IMR-90 (cell line): ENCODE results near the gene BEX2. TPM values are rescaled to one million over a fixed set of nuclear protein-coding genes. Genes with fewer than 3 reads are reported as not detected.
A peak's percentile ranks its signal among the peaks of the same experiment; 100 is the strongest.

Source experiments
- ATAC-seq: fragments of 200-7000 bp; cut with Tn5 transposase; 2 replicates; pipeline ENCODE4 v1.9.1; 2020; ENCODE audit warnings: low read depth, mild to moderate bottlenecking, moderate library complexity
- BruUV-seq: library from RNA; stranded (reverse); fragments of 400-500 nt; replicated peaks from 2 replicates; lab custom pipeline; 2021; lab: Mats Ljungman, UMichigan
- CTCF ChIA-PET: fragments of 300-600 bp; formaldehyde crosslinking; extraction: SDS; loops from one replicate; lab custom pipeline; 2021; ENCODE audit warnings: antibody characterized with exemption; lab: Yijun Ruan, JAX
- POLR2A ChIA-PET: fragments of 300-600 bp; sonication (Branson Sonifier 250); formaldehyde crosslinking; loops from one replicate; lab custom pipeline; 2022; ENCODE audit warnings: antibody characterized with exemption; ENCODE audit not compliant: unreplicated experiment; lab: Charles Lee
- DNase-seq: peaks from one replicate; pipeline ENCODE4 v3.0.0; 2013
- H2AFZ ChIP-seq: replicated peaks from 2 replicates; pipeline ENCODE3; 2013; ENCODE audit warnings: low read length, mild to moderate bottlenecking; ENCODE audit not compliant: poor library complexity
- H2AK5ac ChIP-seq: 2 replicates; pipeline ENCODE4 v1.6.1; 2013; ENCODE audit warnings: low read depth, low read length, inconsistent platforms
- H2AK9ac ChIP-seq: replicated peaks from 2 replicates; pipeline ENCODE3; 2013; ENCODE audit warnings: mild to moderate bottlenecking, low read depth, low read length, moderate library complexity; ENCODE audit not compliant: poor library complexity
- H2BK120ac ChIP-seq: 2 replicates; pipeline ENCODE4 v1.6.1; 2013; ENCODE audit warnings: low read depth, low read length, inconsistent platforms
- H2BK15ac ChIP-seq: 3 replicates; pipeline ENCODE4 v1.6.1; 2013; ENCODE audit warnings: low read depth, low read length, inconsistent platforms
- H2BK20ac ChIP-seq: 2 replicates; pipeline ENCODE4 v1.6.1; 2013; ENCODE audit warnings: low read depth, mild to moderate bottlenecking, inconsistent platforms, low read length, moderate library complexity
- H2BK5ac ChIP-seq: 2 replicates; pipeline ENCODE4 v1.6.1; 2013; ENCODE audit warnings: mild to moderate bottlenecking, low read depth, low read length, inconsistent platforms; ENCODE audit not compliant: poor library complexity, severe bottlenecking
- H3K14ac ChIP-seq: replicated peaks from 2 replicates; pipeline ENCODE4 v1.6.1; 2013; ENCODE audit warnings: low read depth, low read length, inconsistent platforms
- H3K18ac ChIP-seq: 2 replicates; pipeline ENCODE4 v1.6.1; 2013; ENCODE audit warnings: low read depth, low read length, control low read depth
- H3K23ac ChIP-seq: 2 replicates; pipeline ENCODE4 v1.6.1; 2013; ENCODE audit warnings: low read depth, low read length, inconsistent platforms
- H3K27ac ChIP-seq: 2 replicates; pipeline ENCODE4 v1.5.1; 2013; ENCODE audit warnings: mild to moderate bottlenecking, control low read depth, low read length; ENCODE audit not compliant: insufficient read depth
- H3K27me3 ChIP-seq: 2 replicates; pipeline ENCODE4 v1.6.1; 2013; ENCODE audit warnings: low read length; ENCODE audit not compliant: control insufficient read depth, insufficient read depth
- H3K36me3 ChIP-seq: 2 replicates; pipeline ENCODE4 v1.6.1; 2013; ENCODE audit warnings: low read length, mixed read lengths; ENCODE audit not compliant: control insufficient read depth, insufficient read depth
- H3K4ac ChIP-seq: 2 replicates; pipeline ENCODE4 v1.6.1; 2013; ENCODE audit warnings: low read depth, low read length, inconsistent platforms
- H3K4me1 ChIP-seq: 2 replicates; pipeline ENCODE4 v1.6.1; 2013; ENCODE audit warnings: low read length, mixed read lengths; ENCODE audit not compliant: control insufficient read depth, insufficient read depth
- H3K4me2 ChIP-seq: 2 replicates; pipeline ENCODE4 v1.6.1; 2013; ENCODE audit warnings: low read depth, mild to moderate bottlenecking, control low read depth, low read length, moderate library complexity
- H3K4me3 ChIP-seq: 2 replicates; pipeline ENCODE4 v1.5.1; 2013; ENCODE audit warnings: low read depth, mild to moderate bottlenecking, control low read depth, low read length, moderate library complexity; ENCODE audit not compliant: insufficient read depth
- H3K56ac ChIP-seq: 2 replicates; pipeline ENCODE4 v1.6.1; 2013; ENCODE audit warnings: low read length, inconsistent platforms; ENCODE audit not compliant: insufficient read depth; ENCODE audit errors: extremely low read depth
- H3K79me1 ChIP-seq, 2 experiments: 2 replicates each; pipeline ENCODE4 v1.6.1; 2013; ENCODE audit warnings: low read length in 2 of 2, inconsistent platforms in 1 of 2, low read depth in 1 of 2
- H3K9ac ChIP-seq: 2 replicates; pipeline ENCODE4 v1.6.1; 2013; ENCODE audit warnings: low read depth, low read length, control low read depth
- H3K9me1 ChIP-seq: 2 replicates; pipeline ENCODE4 v1.6.1; 2013; ENCODE audit warnings: low read length, inconsistent platforms; ENCODE audit not compliant: insufficient read depth
- H3K9me3 ChIP-seq: 2 replicates; pipeline ENCODE4 v1.6.1; 2013; ENCODE audit warnings: low read length; ENCODE audit not compliant: control insufficient read depth, insufficient read depth
- H4K20me1 ChIP-seq: 2 replicates; pipeline ENCODE4 v1.6.1; 2013; ENCODE audit warnings: low read length, inconsistent platforms; ENCODE audit not compliant: insufficient read depth
- H4K5ac ChIP-seq: 2 replicates; pipeline ENCODE4 v1.6.1; 2013; ENCODE audit warnings: mild to moderate bottlenecking, low read depth, low read length, control low read depth
- H4K8ac ChIP-seq, 2 experiments: 2 replicates each; pipeline ENCODE4 v1.6.1; 2013; ENCODE audit warnings: low read depth in 2 of 2, low read length in 2 of 2, control low read depth in 1 of 2, inconsistent platforms in 1 of 2
- H4K91ac ChIP-seq: 2 replicates; pipeline ENCODE4 v1.6.1; 2013; ENCODE audit warnings: low read depth, low read length, inconsistent platforms; ENCODE audit not compliant: insufficient read depth
- CEBPB ChIP-seq: IDR thresholded peaks from 2 replicates; pipeline ENCODE4 v1.6.1; 2012; ENCODE audit warnings: low read depth, low read length, improper control_type of control experiment
- CTCF ChIP-seq: conservative IDR thresholded peaks from 2 replicates; pipeline ENCODE4 v1.5.1; 2012; ENCODE audit warnings: mild to moderate bottlenecking, low read depth, low read length, improper control_type of control experiment
- MAZ ChIP-seq: IDR thresholded peaks from 2 replicates; pipeline ENCODE4 v1.6.1; 2012; ENCODE audit warnings: low read depth, mild to moderate bottlenecking, low read length, improper control_type of control experiment, moderate library complexity, borderline replicate concordance
- MXI1 ChIP-seq: IDR thresholded peaks from 2 replicates; pipeline ENCODE4 v1.6.1; 2012; ENCODE audit warnings: low read depth, mild to moderate bottlenecking, low read length, moderate library complexity, borderline replicate concordance
- NFE2L2 ChIP-seq: fragments of 150-350 bp; IDR thresholded peaks from 2 replicates; pipeline ENCODE4 v1.6.1; 2016; ENCODE audit warnings: low read depth, mild to moderate bottlenecking, low read length
- RAD21 ChIP-seq: IDR thresholded peaks from 2 replicates; pipeline ENCODE4 v1.6.1; 2012; ENCODE audit warnings: low read length, improper control_type of control experiment
- RFX5 ChIP-seq: IDR thresholded peaks from 2 replicates; pipeline ENCODE4 v1.8.0; 2012; ENCODE audit warnings: low read depth, mild to moderate bottlenecking, low read length, moderate library complexity
- USF2 ChIP-seq: fragments of 150-350 bp; IDR thresholded peaks from 2 replicates; pipeline ENCODE4 v1.6.1; 2017; ENCODE audit warnings: mild to moderate bottlenecking, antibody characterized with exemption, low read length, low read depth
- WGBS, 2 experiments: methylation state at CpG; one replicate each; pipeline versions ENCODE4 v1.1.5 to v1.1.7; 2013; ENCODE audit warnings: missing lambda C conversion rate in 2 of 2; ENCODE audit not compliant: insufficient read length in 1 of 2; ENCODE audit errors: extremely low coverage in 2 of 2; 5-methylcytosine and 5-hydroxymethylcytosine counted together
- dilution Hi-C: fragments of 300-500 bp; cut with HindIII; formaldehyde crosslinking; loops from one replicate; pipeline ENCODE4 v1.14.3; 2018; ENCODE audit warnings: low sequenced_read_pairs; ENCODE audit not compliant: unreplicated experiment
- in situ Hi-C: fragments of 300-500 bp; cut with MboI; formaldehyde crosslinking; loops from 3 replicates; pipeline ENCODE4 v1.14.3; 2019; ENCODE audit warnings: low sequenced_read_pairs, inconsistent platforms, mixed read lengths
- intact Hi-C: fragments of 100-400 bp; cut with micrococcal nuclease; formaldehyde crosslinking; loops from 2 replicates; pipeline ENCODE4 v1.10.0; 2022
- polyA plus RNA-seq, 3 experiments: library from polyadenylated mRNA; depleted of rRNA; stranded (reverse); fragments of >200 nt; gene quantifications; 2 replicates each; pipeline ENCODE4 v1.2.3, GENCODE V29; 2012; ENCODE audit warnings: low replicate concordance in 1 of 3
- total RNA-seq: library from RNA; depleted of rRNA; stranded (reverse); fragments of >200 nt; gene quantifications from 2 replicates; pipeline ENCODE4 v1.2.3, GENCODE V29; 2012

BEX2 gene
- total and polyA plus RNA-seq, 2 of the 4 experiments (the other 2 are of a cell fraction) = 0.19 TPM; not detected in 1

GRCh38 chrX:103360092-103360491 is 49.3 kb upstream of the BEX2 start:
- no CpG with 5 or more reads among the region's 2 CpGs for WGBS, 2 experiments
- H4K91ac ChIP-seq = peak overlapping the region; percentile 74; the same call in 1 of the 2 replicates
- dilution Hi-C loops (no loop called here), intact Hi-C loops (no loop called here), in situ Hi-C loops (no loop called here)
- H4K8ac ChIP-seq = no peak overlapping the region
- no peak for TF ChIP-seq CTCF
- no peak for TF ChIP-seq RAD21
- TF ChIP-seq USF2 = no peak
- TF ChIP-seq RFX5 = no peak
- no peak for TF ChIP-seq MXI1
- no peak for TF ChIP-seq CEBPB
- TF ChIP-seq MAZ = no peak
- no peak for TF ChIP-seq NFE2L2
- H3K27me3 ChIP-seq = no peaks in the 10 kb centered on the region
- no peak overlapping the region for H2BK20ac ChIP-seq
- no peak overlapping the region for H3K4me3 ChIP-seq
- H3K27ac ChIP-seq = peak overlapping the region; percentile 12; the same call in 1 of the 2 replicates
- H2BK15ac ChIP-seq = no peak overlapping the region
- H4K5ac ChIP-seq = no peak overlapping the region
- POLR2A ChIA-PET = no interaction called here
- no peaks in the 10 kb centered on the region for H4K20me1 ChIP-seq
- 0 out of 4 replicates have a peak, but pooled peaks cover 0 to 6% of the 10 kb centered on the region in 2 experiments for H3K79me1 ChIP-seq
- peak overlapping the region; percentile 7 for H2BK5ac ChIP-seq
- H3K56ac ChIP-seq = no peak overlapping the region
- no peaks in the 10 kb centered on the region; the same call in 1 of the 2 replicates for H3K9me1 ChIP-seq
- no peak for ATAC-seq
- CTCF ChIA-PET = interaction anchor here (1.5 kb wide), 1 partner anchor 50 kb away, joined by 3 read pairs; no protein-coding TSS in a partner anchor
- peak overlapping the region; percentile 33 for H2AK9ac ChIP-seq
- H3K4me1 ChIP-seq = peaks cover 5% of the 10 kb centered on the region; the same call in 1 of the 2 replicates
- 0 out of 2 replicates have a peak overlapping the region, but pooled peaks have one; percentile 6 for H2AK5ac ChIP-seq
- H3K14ac ChIP-seq = no peak overlapping the region; the same call in 1 of the 2 replicates
- peaks cover 2% of the 10 kb centered on the region; the same call in 1 of the 2 replicates for H3K36me3 ChIP-seq
- no peak for DNase-seq
- no peaks in the 10 kb centered on the region for H3K9me3 ChIP-seq
- no peak overlapping the region for H3K23ac ChIP-seq
- no peak overlapping the region for H3K4ac ChIP-seq
- no peak overlapping the region for H3K4me2 ChIP-seq
- no peak overlapping the region for H2BK120ac ChIP-seq
- no TSS peak for BruUV-seq
- H2AFZ ChIP-seq = no peak overlapping the region
- H3K9ac ChIP-seq = no peak overlapping the region
- H3K18ac ChIP-seq = 0 out of 2 replicates have a peak overlapping the region, but pooled peaks have one; percentile 68
